OCI-LY7 (cell line): ENCODE measurements around the gene CORO1C.
"Not testable (repeated sequence)": the region's sequence is repeated elsewhere in the genome, so short reads cannot be mapped to it uniquely, and the experiment has no call there.

Experiments used
- CTCF ChIP-seq: fragments of 200-600 bp; sonication (generic); conservative IDR thresholded peaks from 2 replicates; pipeline ENCODE4 v1.5.1; 2014; ENCODE audit warnings: mild to moderate bottlenecking, antibody characterized with exemption, low read length, moderate library complexity, mixed read lengths
- EZH2phosphoT487 ChIP-seq: fragments of 200-600 bp; sonication (generic); IDR thresholded peaks from 2 replicates; pipeline ENCODE4 v1.6.1; 2018; ENCODE audit warnings: low read depth, borderline replicate concordance, mild to moderate bottlenecking, mixed run types, antibody characterized with exemption, low read length, moderate library complexity, mixed read lengths

DNA sequence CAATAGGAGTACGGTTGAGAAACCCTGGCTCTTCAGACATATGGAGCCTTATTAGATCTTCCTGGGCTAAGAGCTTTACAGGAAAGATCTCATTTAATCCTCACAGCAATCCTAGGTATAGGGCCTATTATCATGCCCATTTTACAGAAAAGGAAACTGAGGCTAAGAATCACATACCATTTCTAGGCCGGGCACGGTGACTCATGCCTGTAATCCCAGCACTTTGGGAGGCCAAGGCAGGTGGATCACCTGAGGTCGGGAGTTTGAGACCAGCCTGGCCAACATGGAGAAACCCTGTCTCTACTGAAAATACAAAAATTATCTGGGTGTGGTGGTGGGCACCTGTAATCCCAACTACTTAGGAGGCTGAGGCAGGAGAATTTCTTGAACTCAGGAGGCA lies 19.7 kb upstream of the CORO1C start:
- not testable (repeated sequence) for TF ChIP-seq CTCF, EZH2phosphoT487
